Measurements from ENCODE around the gene AMH.

- TF ChIP-seq CTCF (IDR thresholded peaks at IDR 0.05) (no peak), POLR2A (IDR thresholded peaks at IDR 0.05) (no peak), POLR2AphosphoS5 (IDR thresholded peaks at IDR 0.05) (no peak)
Measured at GRCh38 chr19:2251106-2252054, 2.3 kb downstream of the AMH start.
